Bronchial epithelial cell (primary cell): ENCODE data around the gene PLOD2. TPM values are rescaled to one million over a fixed set of nuclear protein-coding genes. Genes with fewer than 3 reads are reported as not detected.

Experiments
- DNase-seq: peaks from one replicate; pipeline ENCODE4 v3.0.0-alpha.2; 2010; ENCODE audit warnings: low read depth
- FAIRE-seq: peaks from 2 replicates; lab custom pipeline; 2011; peaks lifted over from hg19 to GRCh38; lab: Jason Lieb, UNC
- H3K27me3 ChIP-seq: 2 replicates; pipeline ENCODE4 v1.5.1; 2011; ENCODE audit warnings: low read length; ENCODE audit not compliant: control insufficient read depth, insufficient read depth
- H3K36me3 ChIP-seq: 2 replicates; pipeline ENCODE4 v1.5.1; 2011; ENCODE audit warnings: low read length; ENCODE audit not compliant: control insufficient read depth, insufficient read depth
- H3K4me3 ChIP-seq: 2 replicates; pipeline ENCODE4 v1.5.1; 2011; ENCODE audit warnings: mild to moderate bottlenecking, low read depth, low read length, control low read depth
- total RNA-seq: library from RNA; depleted of rRNA; stranded (reverse); fragments of >200 nt; gene quantifications from 2 replicates; pipeline ENCODE4 v1.2.1, GENCODE V29; 2014
- TF ChIP-seq, protein P1 (sequence below): IDR thresholded peaks from 2 replicates; pipeline ENCODE4 v1.5.1; 2011; ENCODE audit warnings: mild to moderate bottlenecking, moderate library complexity, low read length, control low read depth, inconsistent platforms; ENCODE audit not compliant: insufficient read depth, severe bottlenecking

PLOD2 gene
- total RNA-seq, 1 donor from 2014 or later = 36.6 TPM

DNA sequence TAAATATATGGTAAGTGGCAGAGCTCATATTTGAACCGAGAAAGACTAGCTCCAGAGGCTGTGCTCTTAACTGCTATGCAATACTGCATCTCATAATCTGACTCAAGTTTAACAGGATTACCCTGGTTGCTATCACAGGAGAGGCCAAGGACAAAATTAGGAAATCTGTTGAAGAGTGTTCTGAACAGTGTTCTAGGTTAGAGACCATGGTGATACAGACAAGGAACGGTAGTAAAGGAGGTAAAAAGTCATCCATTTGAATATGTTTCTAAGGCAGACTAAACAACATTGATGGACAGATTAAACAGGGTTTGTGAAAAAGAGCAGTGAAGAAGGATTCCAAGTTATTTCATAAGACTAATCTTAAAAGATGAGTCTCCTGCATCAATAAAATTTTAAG, 22.1 kb downstream of the PLOD2 start:
- DNase-seq (no peak), FAIRE-seq (no peak)
- TF ChIP-seq, protein P1, sequence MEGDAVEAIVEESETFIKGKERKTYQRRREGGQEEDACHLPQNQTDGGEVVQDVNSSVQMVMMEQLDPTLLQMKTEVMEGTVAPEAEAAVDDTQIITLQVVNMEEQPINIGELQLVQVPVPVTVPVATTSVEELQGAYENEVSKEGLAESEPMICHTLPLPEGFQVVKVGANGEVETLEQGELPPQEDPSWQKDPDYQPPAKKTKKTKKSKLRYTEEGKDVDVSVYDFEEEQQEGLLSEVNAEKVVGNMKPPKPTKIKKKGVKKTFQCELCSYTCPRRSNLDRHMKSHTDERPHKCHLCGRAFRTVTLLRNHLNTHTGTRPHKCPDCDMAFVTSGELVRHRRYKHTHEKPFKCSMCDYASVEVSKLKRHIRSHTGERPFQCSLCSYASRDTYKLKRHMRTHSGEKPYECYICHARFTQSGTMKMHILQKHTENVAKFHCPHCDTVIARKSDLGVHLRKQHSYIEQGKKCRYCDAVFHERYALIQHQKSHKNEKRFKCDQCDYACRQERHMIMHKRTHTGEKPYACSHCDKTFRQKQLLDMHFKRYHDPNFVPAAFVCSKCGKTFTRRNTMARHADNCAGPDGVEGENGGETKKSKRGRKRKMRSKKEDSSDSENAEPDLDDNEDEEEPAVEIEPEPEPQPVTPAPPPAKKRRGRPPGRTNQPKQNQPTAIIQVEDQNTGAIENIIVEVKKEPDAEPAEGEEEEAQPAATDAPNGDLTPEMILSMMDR = no peak
- Histone ChIP-seq H3K4me3 (no peak overlapping the region), H3K36me3 (no peaks in the 10 kb centered on the region), H3K27me3 (no peaks in the 10 kb centered on the region)

DNA sequence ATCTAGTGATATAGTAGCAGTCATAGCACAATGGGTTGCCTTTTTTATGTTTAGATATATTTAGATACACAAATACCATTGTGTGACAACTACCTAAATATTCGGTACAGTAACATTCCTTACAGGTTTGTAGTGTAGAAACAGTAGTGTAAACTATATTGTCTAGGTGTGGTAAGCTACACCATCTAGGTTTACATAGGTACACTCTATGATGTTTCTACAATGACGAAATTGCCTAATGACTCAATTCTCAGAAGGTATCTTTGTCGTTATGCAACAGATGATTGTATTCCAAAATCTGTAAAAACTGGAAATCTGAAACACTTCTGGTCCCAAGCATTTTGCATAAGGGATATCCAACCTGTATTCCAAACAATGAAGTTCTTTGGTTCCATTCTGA, 24.3 kb downstream of the PLOD2 start:
- TF ChIP-seq, protein P1 = no peak
- peak; percentile 86 for DNase-seq
- no peaks in the 10 kb centered on the region for H3K36me3 ChIP-seq
- no peak for FAIRE-seq
- no peaks in the 10 kb centered on the region for H3K27me3 ChIP-seq
- no peak overlapping the region for H3K4me3 ChIP-seq

DNA sequence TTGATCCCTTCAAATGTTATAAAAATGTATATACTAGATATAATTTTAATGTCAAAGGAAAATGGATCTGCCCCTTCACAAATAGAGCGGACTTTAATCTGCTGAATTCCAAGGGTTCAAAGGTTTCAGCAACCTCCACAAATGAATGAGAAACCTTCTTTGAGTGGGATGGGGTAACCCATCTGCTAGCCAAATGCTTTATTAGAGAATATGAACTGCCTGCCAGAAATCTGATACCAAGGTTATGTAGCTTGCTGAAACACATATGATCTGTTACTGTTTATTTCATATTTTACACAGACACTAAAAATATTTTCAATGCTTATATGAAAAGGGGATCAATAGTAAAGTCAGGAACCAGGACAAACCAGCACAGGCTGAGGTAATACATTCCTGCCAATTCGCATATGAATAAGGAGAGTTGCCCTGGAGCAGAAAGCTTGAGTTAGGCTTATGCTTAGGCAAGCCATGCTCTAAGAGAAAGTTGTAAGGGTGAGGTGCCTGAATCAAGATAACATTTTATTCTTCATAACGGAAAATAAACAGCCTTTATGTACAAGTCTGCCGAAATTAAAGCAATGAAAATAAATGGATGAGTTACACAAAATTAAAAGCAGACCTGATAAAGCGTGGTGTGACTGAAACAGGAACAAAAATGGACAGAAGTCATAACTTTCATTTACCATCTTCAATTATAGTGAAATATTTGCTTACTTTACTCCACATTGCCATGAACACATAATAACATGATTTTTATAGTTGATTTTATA, 26.5 kb downstream of the PLOD2 start:
- H3K36me3 ChIP-seq = no peaks in the 10 kb centered on the region
- DNase-seq = peak; percentile 33
- H3K4me3 ChIP-seq = no peak overlapping the region
- H3K27me3 ChIP-seq = no peaks in the 10 kb centered on the region
- TF ChIP-seq, protein P1 = no peak
- FAIRE-seq = no peak

DNA sequence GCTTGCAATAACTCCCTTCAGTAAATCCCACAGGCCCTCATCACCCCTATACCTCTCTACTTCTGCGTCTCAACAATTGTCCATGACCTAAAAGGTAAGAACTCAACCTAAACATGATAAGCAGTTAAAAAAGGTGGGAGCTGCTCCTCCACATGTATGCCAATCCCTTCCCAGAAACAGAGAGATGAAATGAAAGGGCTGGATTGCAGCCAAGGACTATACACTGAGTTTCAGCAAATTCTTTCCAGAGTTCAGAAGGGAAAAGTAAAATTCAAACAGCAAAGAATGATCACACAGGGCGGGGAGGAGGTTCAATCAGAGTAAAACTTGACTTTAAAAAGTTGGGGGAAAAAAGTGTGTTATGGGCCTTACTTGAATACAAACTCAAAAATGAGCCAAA, 27.5 kb downstream of the PLOD2 start:
- no peak for FAIRE-seq
- H3K36me3 ChIP-seq = no peaks in the 10 kb centered on the region
- no peaks in the 10 kb centered on the region for H3K27me3 ChIP-seq
- no peak for DNase-seq
- TF ChIP-seq, protein P1 = no peak
- H3K4me3 ChIP-seq = no peak overlapping the region

DNA sequence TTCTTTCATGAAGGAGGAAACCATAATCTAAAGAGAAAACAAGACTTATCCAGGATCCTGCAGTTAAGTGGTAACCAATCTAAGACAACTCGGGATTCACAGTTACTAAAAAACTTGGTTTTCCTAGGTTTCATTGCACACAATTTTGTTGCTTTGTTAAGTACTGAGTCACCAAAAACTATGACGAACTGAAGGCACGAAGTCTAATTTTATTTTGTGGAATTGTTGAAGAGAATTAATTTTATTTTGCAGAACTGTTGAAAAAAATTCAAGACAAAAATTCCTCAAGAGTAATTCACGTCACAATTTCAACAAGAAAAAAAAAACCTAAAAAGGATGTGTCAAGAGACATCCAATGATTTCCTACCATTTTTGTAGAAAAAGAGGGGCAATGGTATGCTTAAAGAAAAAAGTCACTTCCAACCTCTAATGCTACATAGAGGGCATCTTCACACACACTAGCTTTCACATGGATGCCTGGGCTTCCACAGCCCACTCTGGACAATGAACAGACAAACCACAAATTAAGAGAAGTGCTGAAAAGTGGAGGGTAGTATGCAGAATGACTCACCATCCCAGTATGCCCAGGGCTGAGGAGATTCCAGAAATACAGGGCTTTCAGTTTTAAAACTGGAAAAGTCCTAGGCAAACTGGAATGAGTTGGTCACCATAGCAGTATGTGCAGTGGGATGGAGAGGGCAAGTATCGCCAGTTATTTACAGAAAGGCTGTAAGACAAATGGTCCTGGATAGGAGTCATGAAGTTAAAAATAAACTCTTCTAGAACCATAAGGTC, 29.2 kb downstream of the PLOD2 start:
- DNase-seq (peak; percentile 38), FAIRE-seq (no peak)
- H3K36me3 ChIP-seq = no peaks in the 10 kb centered on the region
- no peaks in the 10 kb centered on the region for H3K27me3 ChIP-seq
- TF ChIP-seq, protein P1 = no peak
- H3K4me3 ChIP-seq = no peak overlapping the region
